ENCODE data around the gene TNPO3. TPM values are rescaled to one million over a fixed set of nuclear protein-coding genes. Genes with fewer than 3 reads are reported as not detected.

Gene TNPO3
- total and polyA plus RNA-seq, 10 of the 15 experiments (the other 5 are each of a cell fraction or from before 2014, with no cell fraction given), result 17.6 to 91.8 (median 65.9) TPM

GRCh38 chr7:129095258-129095657 is 40.3 kb upstream of the TNPO3 start (continued):
- TF ChIP-seq CUX1 (IDR thresholded peaks at IDR 0.05; ENCODE audit: insufficient replicate concordance, low read depth, low read length) (no peak), ZBTB40 (IDR thresholded peaks at IDR 0.05; ENCODE audit: borderline replicate concordance) (peak; percentile 82), SPI1 (IDR thresholded peaks at IDR 0.05; ENCODE audit: borderline replicate concordance, insufficient read depth, low read depth, low read length) (peak; percentile 66), CHD4 (IDR thresholded peaks at IDR 0.05) (no peak), MTA3 (IDR thresholded peaks at IDR 0.05; ENCODE audit: borderline replicate concordance, low read length) (peak; percentile 64; the same call in 1 of the 2 replicates), ASH2L (IDR thresholded peaks at IDR 0.05; ENCODE audit: borderline replicate concordance, low read depth) (peak; percentile 28; the same call in 1 of the 2 replicates), ETV6 (conservative IDR thresholded peaks at IDR 0.05 in 1 of 2, IDR thresholded peaks at IDR 0.05 in 1 of 2; ENCODE audit: borderline replicate concordance in 1 of 2, low read depth in 1 of 2) (peak in 1 of 2 experiments; percentile 78; a peak in 2 of 4 replicates), MYC (IDR thresholded peaks at IDR 0.05; ENCODE audit: insufficient read depth, insufficient read length, insufficient replicate concordance, low read length, severe bottlenecking) (no peak), MTA2 (IDR thresholded peaks at IDR 0.05; ENCODE audit: low read depth) (no peak), CBFB (IDR thresholded peaks at IDR 0.05; ENCODE audit: low read depth) (peak; percentile 69), FOXM1 (IDR thresholded peaks at IDR 0.05; ENCODE audit: low read depth, low read length) (peak; percentile 75), IKZF1 (conservative IDR thresholded peaks at IDR 0.05) (peak; percentile 66), NKRF (conservative IDR thresholded peaks at IDR 0.05) (no peak), SP1 (IDR thresholded peaks at IDR 0.05; ENCODE audit: low read depth, low read length) (peak; percentile 22), TCF3 (IDR thresholded peaks at IDR 0.05; ENCODE audit: borderline replicate concordance, insufficient read depth, low read depth, low read length) (peak; percentile 71; the same call in 1 of the 2 replicates), TARDBP (IDR thresholded peaks at IDR 0.05; ENCODE audit: borderline replicate concordance) (no peak), SUPT20H (IDR thresholded peaks at IDR 0.05; ENCODE audit: borderline replicate concordance, control insufficient read depth, low read depth, low read length) (no peak)
- TF ChIP-seq, protein P1, sequence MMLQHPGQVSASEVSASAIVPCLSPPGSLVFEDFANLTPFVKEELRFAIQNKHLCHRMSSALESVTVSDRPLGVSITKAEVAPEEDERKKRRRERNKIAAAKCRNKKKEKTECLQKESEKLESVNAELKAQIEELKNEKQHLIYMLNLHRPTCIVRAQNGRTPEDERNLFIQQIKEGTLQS (IDR thresholded peaks at IDR 0.05; ENCODE audit: borderline replicate concordance, extremely low read depth, low read depth, low read length), result no peak
